IPS-15b (cell line): Measurements from ENCODE around the gene CPN1.
"Not testable (repeated sequence)": the region's sequence is repeated elsewhere in the genome, so short reads cannot be mapped to it uniquely, and the experiment has no call there.

ENCODE experiments used
- H3K27me3 ChIP-seq: one replicate; pipeline ENCODE4 v1.6.1; 2013; ENCODE audit warnings: low read length; ENCODE audit not compliant: control insufficient read depth, insufficient read depth
- H3K36me3 ChIP-seq: one replicate; pipeline ENCODE4 v1.6.1; 2013; ENCODE audit warnings: low read length; ENCODE audit not compliant: control insufficient read depth, insufficient read depth
- H3K4me1 ChIP-seq: one replicate; pipeline ENCODE4 v1.6.1; 2013; ENCODE audit warnings: mild to moderate bottlenecking, low read length; ENCODE audit not compliant: control insufficient read depth, insufficient read depth
- H3K4me3 ChIP-seq: one replicate; pipeline ENCODE4 v1.5.1; 2013; ENCODE audit warnings: low read depth, low read length
- H3K9ac ChIP-seq: one replicate; pipeline ENCODE4 v1.6.1; 2013; ENCODE audit warnings: low read depth, mild to moderate bottlenecking, low read length
- H3K9me3 ChIP-seq: one replicate; pipeline ENCODE4 v1.6.1; 2013; ENCODE audit warnings: mild to moderate bottlenecking, low read length; ENCODE audit not compliant: control insufficient read depth, insufficient read depth

CPN1 gene

DNA sequence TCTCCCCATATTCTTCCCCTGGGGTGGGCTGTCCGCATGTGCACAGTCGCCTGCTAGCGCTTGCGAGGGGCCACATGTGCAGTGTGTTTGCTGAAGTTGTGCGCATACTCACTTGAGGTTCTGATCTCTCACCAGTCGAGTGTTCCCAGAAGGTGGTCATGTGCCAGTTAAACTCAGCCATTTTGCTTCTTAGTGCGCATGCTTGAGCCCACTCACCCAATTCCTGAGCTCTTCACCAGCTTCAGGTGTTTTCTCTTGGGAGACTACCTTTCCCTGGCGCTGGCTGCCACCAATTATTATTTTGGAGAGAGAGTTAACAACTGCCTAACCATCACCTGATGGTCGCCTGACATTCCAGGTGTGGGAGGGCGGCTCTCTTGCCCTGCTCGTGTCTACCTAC is 25.2 kb upstream of the CPN1 start:
- no peaks in the 10 kb centered on the region for H3K4me1 ChIP-seq
- no peak overlapping the region for H3K9ac ChIP-seq
- no peak overlapping the region for H3K4me3 ChIP-seq
- H3K27me3 ChIP-seq, result no peaks in the 10 kb centered on the region
- H3K36me3 ChIP-seq, result no peaks in the 10 kb centered on the region
- no peaks in the 10 kb centered on the region for H3K9me3 ChIP-seq

GRCh38 chr10:100104300-100104699 is 22.6 kb upstream of the CPN1 start:
- no peaks in the 10 kb centered on the region for H3K36me3 ChIP-seq
- no peaks in the 10 kb centered on the region for H3K9me3 ChIP-seq
- no peaks in the 10 kb centered on the region for H3K4me1 ChIP-seq
- H3K27me3 ChIP-seq, result no peaks in the 10 kb centered on the region
- H3K9ac ChIP-seq, result no peak overlapping the region
- H3K4me3 ChIP-seq, result no peak overlapping the region

- no peaks in the 10 kb centered on the region for H3K4me1 ChIP-seq
- no peaks in the 10 kb centered on the region for H3K27me3 ChIP-seq
- no peaks in the 10 kb centered on the region for H3K36me3 ChIP-seq
- H3K9me3 ChIP-seq, result no peaks in the 10 kb centered on the region
- no peak overlapping the region for H3K4me3 ChIP-seq
- no peak overlapping the region for H3K9ac ChIP-seq
These were observed 21.9 kb upstream of the CPN1 start for GRCh38 chr10:100103581-100103980.

DNA sequence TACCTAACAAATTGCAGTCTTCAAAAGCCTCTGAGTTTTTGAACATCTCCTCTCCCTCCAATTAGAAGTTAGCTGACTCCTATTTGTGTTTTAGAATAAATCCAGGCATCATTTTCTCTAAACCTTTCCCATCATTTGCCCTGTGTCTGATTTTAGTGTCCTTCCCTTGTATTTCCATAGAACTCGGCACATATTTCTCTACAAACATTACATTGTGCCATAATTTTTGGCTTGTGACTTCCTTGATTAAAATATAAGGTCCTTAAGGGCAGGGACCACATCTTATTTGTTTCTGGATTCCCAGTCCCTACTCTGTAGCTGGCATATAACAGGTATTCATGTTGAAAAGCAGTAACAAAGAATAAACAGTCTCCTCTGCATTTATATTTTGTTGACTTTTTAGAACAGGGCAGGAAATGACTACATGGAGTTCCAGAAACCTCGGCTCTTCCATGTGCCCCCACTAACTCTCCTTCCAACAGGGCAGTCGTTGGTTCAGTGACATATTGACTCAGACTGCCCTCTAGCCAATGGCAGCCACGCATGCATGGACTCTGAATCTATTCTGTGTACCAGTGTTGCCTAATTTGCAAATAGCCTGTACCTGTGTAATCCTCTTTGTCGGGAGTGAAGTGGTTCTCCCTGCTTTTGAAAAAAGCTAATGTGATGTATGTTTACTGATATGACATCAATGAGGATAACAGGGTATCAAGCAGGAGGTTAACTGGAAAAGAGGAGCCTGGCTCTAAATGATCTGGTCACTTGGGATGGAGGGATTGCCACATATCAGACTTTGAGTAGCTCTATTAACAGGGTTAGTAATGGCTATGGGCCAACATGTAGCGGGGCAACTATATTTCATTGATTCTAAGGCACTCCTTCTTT is 19.8 kb upstream of the CPN1 start:
- Histone ChIP-seq H3K9me3 (no peaks in the 10 kb centered on the region), H3K4me1 (no peaks in the 10 kb centered on the region), H3K36me3 (no peaks in the 10 kb centered on the region), H3K4me3 (no peak overlapping the region), H3K9ac (no peak overlapping the region), H3K27me3 (no peaks in the 10 kb centered on the region)

DNA sequence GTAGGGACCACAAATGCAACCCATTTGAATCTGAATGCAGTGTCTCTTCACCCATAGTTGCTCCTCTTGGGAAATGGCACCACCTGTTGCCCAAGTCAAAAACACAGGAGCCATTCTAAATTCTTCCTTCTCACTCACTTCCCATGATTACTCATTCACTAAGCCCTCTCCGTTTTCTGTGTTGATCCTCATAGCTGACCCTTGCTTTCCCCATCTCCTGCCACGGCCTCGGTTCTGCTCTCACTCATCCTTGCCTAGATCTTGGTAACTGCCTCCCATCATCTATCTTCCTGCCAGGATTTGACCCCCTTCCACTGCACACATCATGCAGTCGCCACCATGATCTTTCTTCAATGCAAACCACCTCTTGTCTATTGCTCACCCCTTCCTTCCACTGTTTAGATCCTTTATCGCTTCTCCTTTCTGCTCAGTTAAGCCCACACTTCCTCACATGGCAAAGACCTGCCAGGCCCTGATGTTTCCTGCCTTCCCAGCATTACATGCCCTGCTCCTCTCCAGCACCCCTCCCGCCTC is 19.0 kb upstream of the CPN1 start:
- Histone ChIP-seq H3K9ac (no peak overlapping the region), H3K36me3 (no peaks in the 10 kb centered on the region), H3K27me3 (no peaks in the 10 kb centered on the region), H3K4me1 (no peaks in the 10 kb centered on the region), H3K4me3 (no peak overlapping the region), H3K9me3 (no peaks in the 10 kb centered on the region)

DNA sequence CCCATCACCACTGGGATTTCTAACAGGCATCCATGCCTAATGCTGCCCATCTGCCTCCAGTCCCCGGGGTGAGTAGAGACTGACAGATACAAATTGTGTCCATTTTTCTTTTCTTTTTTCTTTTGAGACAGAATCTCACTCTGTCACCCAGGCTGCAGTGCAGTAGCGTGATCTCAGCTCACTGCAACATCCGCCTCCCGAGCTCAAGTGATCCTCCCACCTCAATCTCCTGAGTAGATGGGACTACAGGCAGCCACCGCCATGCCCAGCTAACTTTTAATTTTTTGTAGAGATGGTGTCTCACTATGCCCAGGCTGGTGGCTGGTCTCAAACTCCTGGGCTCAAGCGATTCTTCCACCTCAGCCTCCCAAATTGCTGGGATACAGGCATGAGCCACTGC is 7.6 kb upstream of the CPN1 start:
- no peaks in the 10 kb centered on the region for H3K27me3 ChIP-seq
- peaks cover 2% of the 10 kb centered on the region for H3K36me3 ChIP-seq
- H3K4me1 ChIP-seq, result no peaks in the 10 kb centered on the region
- no peak overlapping the region for H3K9ac ChIP-seq
- no peak overlapping the region for H3K4me3 ChIP-seq
- H3K9me3 ChIP-seq, result no peaks in the 10 kb centered on the region

GRCh38 chr10:100086708-100087107 is 5.0 kb upstream of the CPN1 start:
- not testable (repeated sequence) for H3K4me3 ChIP-seq, H3K9me3 ChIP-seq, H3K36me3 ChIP-seq, H3K9ac ChIP-seq, H3K27me3 ChIP-seq, H3K4me1 ChIP-seq

DNA sequence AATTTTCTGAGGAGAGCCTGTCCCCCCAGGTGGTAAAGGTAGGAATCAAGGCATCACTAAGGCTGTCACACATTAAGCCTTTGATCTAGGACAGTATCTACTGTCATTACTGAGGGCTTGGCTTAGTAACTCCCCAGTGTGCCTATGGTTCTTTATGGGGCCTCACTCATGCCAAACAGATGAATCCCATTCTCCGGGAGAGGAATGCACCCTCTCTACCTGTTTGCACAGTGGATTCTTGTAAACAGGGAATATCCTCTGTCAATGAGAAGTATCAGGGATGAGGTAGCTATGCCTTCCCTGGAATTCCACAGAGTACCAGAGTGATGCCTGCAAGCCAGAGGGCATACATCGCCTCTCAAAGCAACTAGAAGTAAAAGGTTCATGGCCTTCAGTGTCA is 3.9 kb upstream of the CPN1 start:
- Histone ChIP-seq H3K27me3 (no peaks in the 10 kb centered on the region), H3K36me3 (no peaks in the 10 kb centered on the region), H3K4me3 (no peak overlapping the region), H3K9me3 (no peaks in the 10 kb centered on the region), H3K4me1 (no peaks in the 10 kb centered on the region), H3K9ac (no peak overlapping the region)

DNA sequence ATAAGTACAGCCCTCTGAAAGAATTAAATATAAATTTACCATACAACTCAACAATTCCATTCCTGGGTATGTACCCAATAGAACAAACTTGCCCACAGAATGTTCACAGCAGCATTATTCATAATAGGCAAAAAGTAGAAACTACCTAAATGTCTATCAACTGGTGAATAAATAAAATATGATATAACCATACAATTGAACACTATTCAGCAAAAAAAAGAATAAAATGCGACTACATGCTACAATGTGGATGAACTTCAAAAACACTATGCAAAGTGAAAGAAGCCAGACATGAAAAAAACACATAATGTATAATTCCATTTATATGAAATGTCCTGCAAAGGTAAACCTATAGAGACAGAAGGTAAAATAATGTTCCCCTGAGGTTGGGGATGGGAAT is 2.0 kb upstream of the CPN1 start:
- H3K4me1 ChIP-seq, result no peaks in the 10 kb centered on the region
- no peaks in the 10 kb centered on the region for H3K27me3 ChIP-seq
- H3K36me3 ChIP-seq, result no peaks in the 10 kb centered on the region
- H3K9me3 ChIP-seq, result no peaks in the 10 kb centered on the region
- H3K9ac ChIP-seq, result no peak overlapping the region
- no peak overlapping the region for H3K4me3 ChIP-seq

- H3K4me3 ChIP-seq, H3K27me3 ChIP-seq, H3K36me3 ChIP-seq, H3K9ac ChIP-seq, H3K4me1 ChIP-seq, H3K9me3 ChIP-seq: not testable (repeated sequence)
These were observed 607 bp upstream of the CPN1 start for GRCh38 chr10:100082276-100082675.

DNA sequence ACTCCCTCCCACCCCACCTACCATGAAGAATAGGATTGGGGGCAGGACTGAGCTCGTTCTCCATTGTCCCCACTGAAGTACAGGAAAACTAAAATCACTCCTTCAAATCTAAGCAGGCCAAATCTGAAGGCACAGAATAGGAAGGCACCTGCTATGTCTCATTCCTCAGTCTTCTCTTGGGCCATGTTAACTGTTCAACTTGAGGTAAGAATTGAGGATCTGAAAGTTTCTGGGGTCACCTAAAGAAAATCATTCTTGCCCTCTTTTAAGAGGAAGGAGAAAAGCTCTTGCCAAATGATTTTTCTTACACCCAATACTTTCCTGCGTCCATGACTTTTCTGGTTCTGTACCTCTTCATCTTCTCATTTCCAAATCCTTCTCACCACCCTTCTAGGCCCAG is 4.9 kb downstream of the CPN1 start:
- Histone ChIP-seq H3K4me1 (no peaks in the 10 kb centered on the region), H3K36me3 (no peaks in the 10 kb centered on the region), H3K9me3 (no peaks in the 10 kb centered on the region), H3K4me3 (no peak overlapping the region), H3K27me3 (no peaks in the 10 kb centered on the region), H3K9ac (no peak overlapping the region)

GRCh38 chr10:100075426-100076220 is 6.0 kb downstream of the CPN1 start:
- Histone ChIP-seq H3K4me1 (no peaks in the 10 kb centered on the region), H3K4me3 (no peak overlapping the region), H3K36me3 (no peaks in the 10 kb centered on the region), H3K9me3 (no peaks in the 10 kb centered on the region), H3K9ac (no peak overlapping the region), H3K27me3 (no peaks in the 10 kb centered on the region)
